Neural progenitor cell (in vitro differentiated cells): ENCODE data around the gene GLP1R. TPM values are rescaled to one million over a fixed set of nuclear protein-coding genes. Genes with fewer than 3 reads are reported as not detected.

Source experiments
- DNase-seq: peaks from one replicate; pipeline ENCODE4 v3.0.0-alpha.2; 2016; ENCODE audit warnings: low spot score
- H2AFZ ChIP-seq: fragments of 200-600 bp; sonication (generic); replicated peaks from 2 replicates; pipeline ENCODE4 v1.6.1; 2016; ENCODE audit warnings: antibody characterized with exemption
- H3F3A ChIP-seq: fragments of 200-600 bp; sonication (generic); 2 replicates; pipeline ENCODE4 v1.6.1; 2016; ENCODE audit warnings: antibody characterized with exemption, low read depth
- H3K27ac ChIP-seq: fragments of 200-600 bp; sonication (generic); 2 replicates; pipeline ENCODE4 v1.5.1; 2016; ENCODE audit warnings: mild to moderate bottlenecking
- H3K27me3 ChIP-seq: fragments of 200-600 bp; sonication (generic); 2 replicates; pipeline ENCODE4 v1.6.1; 2016; ENCODE audit warnings: mild to moderate bottlenecking, moderate library complexity
- H3K36me3 ChIP-seq: fragments of 200-600 bp; sonication (generic); 2 replicates; pipeline ENCODE4 v1.5.1; 2016
- H3K4me1 ChIP-seq: fragments of 200-600 bp; sonication (generic); 2 replicates; pipeline ENCODE4 v1.6.1; 2016; ENCODE audit warnings: mixed run types
- H3K4me2 ChIP-seq: fragments of 200-600 bp; sonication (generic); 2 replicates; pipeline ENCODE4 v1.6.1; 2016
- H3K4me3 ChIP-seq: fragments of 200-600 bp; sonication (generic); 2 replicates; pipeline ENCODE4 v1.5.1; 2016
- H3K79me2 ChIP-seq: fragments of 200-600 bp; sonication (generic); 2 replicates; pipeline ENCODE4 v1.6.1; 2016; ENCODE audit warnings: low read depth
- H3K9ac ChIP-seq: fragments of 200-600 bp; sonication (generic); 2 replicates; pipeline ENCODE4 v1.6.1; 2016
- H3K9me3 ChIP-seq: fragments of 200-600 bp; sonication (generic); 2 replicates; pipeline ENCODE4 v1.5.1; 2016; ENCODE audit warnings: low read depth
- H4K20me1 ChIP-seq: fragments of 200-600 bp; sonication (generic); 2 replicates; pipeline ENCODE4 v1.6.1; 2016; ENCODE audit warnings: low read depth
- H3K27ac Mint-ChIP-seq: 3 replicates; pipeline ENCODE4 v1.8.0; 2021; ENCODE audit warnings: mixed read lengths
- H3K27me3 Mint-ChIP-seq: 2 replicates; pipeline ENCODE4 v1.8.0; 2022; ENCODE audit warnings: low read depth, mild to moderate bottlenecking, inconsistent platforms, moderate library complexity, mixed read lengths; ENCODE audit not compliant: insufficient read depth
- H3K36me3 Mint-ChIP-seq: 3 replicates; pipeline ENCODE4 v1.8.0; 2021; ENCODE audit warnings: mixed read lengths
- H3K4me1 Mint-ChIP-seq: 3 replicates; pipeline ENCODE4 v1.8.0; 2021; ENCODE audit warnings: mixed read lengths
- H3K4me3 Mint-ChIP-seq: 3 replicates; pipeline ENCODE4 v1.8.0; 2021; ENCODE audit warnings: mild to moderate bottlenecking, moderate library complexity, mixed read lengths
- H3K9me3 Mint-ChIP-seq: 3 replicates; pipeline ENCODE4 v1.8.0; 2020; ENCODE audit warnings: mixed read lengths
- EZH2 ChIP-seq: fragments of 200-600 bp; sonication (generic); IDR thresholded peaks from 2 replicates; pipeline ENCODE4 v1.6.1; 2017; ENCODE audit warnings: antibody characterized with exemption, mild to moderate bottlenecking, moderate library complexity
- EZH2phosphoT487 ChIP-seq: fragments of 200-600 bp; sonication (generic); IDR thresholded peaks from 2 replicates; pipeline ENCODE4 v1.6.1; 2017; ENCODE audit warnings: antibody characterized with exemption
- total RNA-seq: library from RNA; depleted of rRNA; stranded (reverse); fragments of >200 nt; gene quantifications from 2 replicates; pipeline ENCODE4 v1.2.3, GENCODE V29; 2015; ENCODE audit warnings: low replicate concordance
- TF ChIP-seq, protein P1 (sequence below): fragments of 200-600 bp; sonication (generic); IDR thresholded peaks from 2 replicates; pipeline ENCODE4 v1.5.1; 2017; ENCODE audit warnings: antibody characterized with exemption, mild to moderate bottlenecking

GLP1R gene
- total RNA-seq, 1 donor from 2014 or later: 0.82 TPM

DNA sequence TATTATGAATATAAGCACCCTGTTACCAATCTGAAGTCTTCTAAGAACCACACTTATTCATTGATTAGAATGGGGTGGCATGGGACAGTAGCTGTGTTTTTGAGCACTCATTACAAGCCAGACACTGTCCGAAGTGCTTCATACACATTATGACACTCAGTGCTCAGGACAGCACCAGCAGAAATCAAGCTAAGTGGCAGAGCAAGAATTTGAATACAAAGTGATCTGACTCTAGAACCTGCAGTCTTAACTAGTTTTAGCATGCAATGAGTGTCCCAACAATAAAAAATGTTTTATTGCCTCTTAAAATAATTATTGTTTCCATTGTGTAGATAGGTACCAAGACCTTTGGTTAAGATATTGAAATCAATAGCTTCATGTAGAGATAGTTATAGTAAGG is 39.1 kb upstream of the GLP1R start:
- Histone ChIP-seq H3K36me3 (no peaks in the 10 kb centered on the region), H3K27me3 (peaks cover 8% of the 10 kb centered on the region), H3K4me1 (peaks cover 6% of the 10 kb centered on the region), H3K4me2 (no peak overlapping the region), H3K27ac (no peak overlapping the region), H2AFZ (no peak overlapping the region), H3K9ac (no peak overlapping the region), H3K79me2 (no peaks in the 10 kb centered on the region), H3K9me3 (no peaks in the 10 kb centered on the region), H3K4me3 (no peak overlapping the region), H3F3A (no peaks in the 10 kb centered on the region), H4K20me1 (no peaks in the 10 kb centered on the region)
- Mint-ChIP-seq H3K27me3 (peaks cover 5% of the 10 kb centered on the region), H3K36me3 (no peaks in the 10 kb centered on the region), H3K9me3 (no peaks in the 10 kb centered on the region), H3K4me3 (no peak overlapping the region), H3K27ac (no peak overlapping the region), H3K4me1 (peaks cover 5% of the 10 kb centered on the region)
- TF ChIP-seq EZH2phosphoT487 (no peak), EZH2 (no peak)
- TF ChIP-seq, protein P1, sequence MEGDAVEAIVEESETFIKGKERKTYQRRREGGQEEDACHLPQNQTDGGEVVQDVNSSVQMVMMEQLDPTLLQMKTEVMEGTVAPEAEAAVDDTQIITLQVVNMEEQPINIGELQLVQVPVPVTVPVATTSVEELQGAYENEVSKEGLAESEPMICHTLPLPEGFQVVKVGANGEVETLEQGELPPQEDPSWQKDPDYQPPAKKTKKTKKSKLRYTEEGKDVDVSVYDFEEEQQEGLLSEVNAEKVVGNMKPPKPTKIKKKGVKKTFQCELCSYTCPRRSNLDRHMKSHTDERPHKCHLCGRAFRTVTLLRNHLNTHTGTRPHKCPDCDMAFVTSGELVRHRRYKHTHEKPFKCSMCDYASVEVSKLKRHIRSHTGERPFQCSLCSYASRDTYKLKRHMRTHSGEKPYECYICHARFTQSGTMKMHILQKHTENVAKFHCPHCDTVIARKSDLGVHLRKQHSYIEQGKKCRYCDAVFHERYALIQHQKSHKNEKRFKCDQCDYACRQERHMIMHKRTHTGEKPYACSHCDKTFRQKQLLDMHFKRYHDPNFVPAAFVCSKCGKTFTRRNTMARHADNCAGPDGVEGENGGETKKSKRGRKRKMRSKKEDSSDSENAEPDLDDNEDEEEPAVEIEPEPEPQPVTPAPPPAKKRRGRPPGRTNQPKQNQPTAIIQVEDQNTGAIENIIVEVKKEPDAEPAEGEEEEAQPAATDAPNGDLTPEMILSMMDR: no peak
- no peak for DNase-seq

DNA sequence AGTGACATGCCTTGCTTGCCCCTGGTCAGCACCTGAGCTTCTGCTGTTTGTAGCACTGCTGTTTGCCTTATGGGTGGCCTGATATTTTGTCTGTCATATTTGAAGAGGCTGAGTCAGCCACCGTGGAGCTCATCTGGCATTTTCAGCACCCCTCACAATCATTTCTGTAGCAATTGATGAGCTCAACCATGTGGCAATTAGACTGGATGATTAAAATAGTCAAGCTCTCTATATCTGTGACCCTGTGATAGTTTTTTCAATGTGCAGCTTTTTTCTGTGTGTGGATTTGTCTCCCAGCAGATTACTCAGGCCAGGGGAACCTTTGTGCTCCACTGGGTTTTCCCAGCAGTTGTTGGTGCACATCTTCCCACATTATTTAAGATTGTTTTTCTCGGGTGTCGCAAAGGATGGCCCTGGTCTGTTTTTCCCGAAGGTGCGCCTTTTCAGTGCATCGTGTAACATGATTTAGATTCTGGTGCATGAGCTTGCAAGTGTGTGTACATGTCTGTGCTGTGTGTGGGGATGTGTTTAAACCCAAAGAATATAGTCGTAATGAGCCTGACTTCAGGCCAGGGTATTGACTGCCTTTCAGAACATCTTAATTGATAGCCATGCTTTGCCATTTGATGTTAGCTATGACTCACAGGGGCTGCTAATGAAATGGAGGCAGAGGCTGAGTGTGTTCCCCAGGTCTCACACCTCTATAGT is 31.6 kb upstream of the GLP1R start:
- Histone ChIP-seq H2AFZ (no peak overlapping the region), H3K9ac (no peak overlapping the region), H3F3A (no peaks in the 10 kb centered on the region), H3K9me3 (no peaks in the 10 kb centered on the region), H3K4me1 (no peaks in the 10 kb centered on the region), H3K4me3 (no peak overlapping the region), H3K27me3 (peaks cover 8% of the 10 kb centered on the region), H3K4me2 (no peak overlapping the region), H3K36me3 (no peaks in the 10 kb centered on the region), H4K20me1 (no peaks in the 10 kb centered on the region), H3K79me2 (no peaks in the 10 kb centered on the region), H3K27ac (no peak overlapping the region)
- no peak for TF ChIP-seq EZH2phosphoT487
- no peak for TF ChIP-seq EZH2
- TF ChIP-seq, protein P1: no peak
- no peak for DNase-seq
- Mint-ChIP-seq H3K27ac (no peak overlapping the region), H3K36me3 (no peaks in the 10 kb centered on the region), H3K27me3 (peaks cover 2% of the 10 kb centered on the region), H3K4me1 (peaks cover 3% of the 10 kb centered on the region), H3K9me3 (peaks cover 3% of the 10 kb centered on the region), H3K4me3 (no peak overlapping the region)

DNA sequence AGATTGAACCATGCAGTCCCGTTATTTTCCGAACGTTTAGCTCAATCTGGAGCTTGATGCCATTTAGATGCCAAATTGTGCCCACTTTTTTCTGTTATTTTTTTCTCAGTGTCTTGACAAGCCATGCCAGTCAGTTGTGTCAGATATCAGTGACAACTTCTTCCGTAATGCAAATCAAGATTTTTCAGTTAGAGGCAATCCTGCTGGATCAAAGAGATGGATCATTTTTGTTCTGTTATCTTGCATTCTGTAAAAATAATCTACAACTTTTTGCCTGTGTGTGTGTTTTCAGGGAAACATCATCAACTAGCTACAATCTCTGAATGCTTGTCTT is 31.1 kb upstream of the GLP1R start:
- no peaks in the 10 kb centered on the region for H4K20me1 ChIP-seq
- Mint-ChIP-seq H3K4me1 (peaks cover under 1% of the 10 kb centered on the region), H3K27ac (no peak overlapping the region), H3K9me3 (peaks cover 3% of the 10 kb centered on the region), H3K36me3 (no peaks in the 10 kb centered on the region), H3K27me3 (peaks cover 2% of the 10 kb centered on the region), H3K4me3 (no peak overlapping the region)
- DNase-seq: no peak
- TF ChIP-seq, protein P1: no peak
- TF ChIP-seq EZH2 (no peak), EZH2phosphoT487 (no peak)
- H3K9me3 ChIP-seq: no peaks in the 10 kb centered on the region
- no peaks in the 10 kb centered on the region for H3F3A ChIP-seq
- peaks cover 6% of the 10 kb centered on the region for H3K27me3 ChIP-seq
- no peak overlapping the region for H3K27ac ChIP-seq
- no peak overlapping the region for H3K9ac ChIP-seq
- H3K4me1 ChIP-seq: no peaks in the 10 kb centered on the region
- no peak overlapping the region for H3K4me3 ChIP-seq
- no peaks in the 10 kb centered on the region for H3K36me3 ChIP-seq
- H3K79me2 ChIP-seq: no peaks in the 10 kb centered on the region
- H2AFZ ChIP-seq: no peak overlapping the region
- no peak overlapping the region for H3K4me2 ChIP-seq
